ENCODE results near the gene DPYSL4.

GRCh38 chr10:132184816-132185593 lies 1.7 kb upstream of the DPYSL4 start:
- TF ChIP-seq CTCF (IDR thresholded peaks at IDR 0.05; ENCODE audit: low read depth, low read length, poor library complexity, severe bottlenecking): no peak
- TF ChIP-seq EZH2phosphoT487 (IDR thresholded peaks at IDR 0.05; ENCODE audit: borderline replicate concordance, low read length): no peak
